ENCODE measurements around the gene HASPIN. TPM values are rescaled to one million over a fixed set of nuclear protein-coding genes. Genes with fewer than 3 reads are reported as not detected.
A peak's percentile ranks its signal among the peaks of the same experiment; 100 is the strongest.

The HASPIN gene
- total and polyA plus RNA-seq, 7 experiments from 2014 or later: 0.28 to 18.5 (median 0.34) TPM; not detected in 1

GRCh38 chr17:3715296-3715695, 8.4 kb upstream of the HASPIN start:
- no peak overlapping the region for H3K27ac ChIP-seq (ENCODE audit: low read depth, low read length)
- peaks cover 6 to 45% (median 7%) of the 10 kb centered on the region in 3 experiments for H3K36me3 ChIP-seq (ENCODE audit: control insufficient read depth in 2 of 3, insufficient read depth in 3 of 3, low read length in 3 of 3)
- Mint-ChIP-seq H3K36me3 (peaks cover 5 to 60% (median 19%) of the 10 kb centered on the region in 5 donors), H3K27ac (peak overlapping the region in 5 of 9 donors; percentile 3 to 85 (median 74)), H3K9me3 (no peaks in the 10 kb centered on the region), H3K4me3 (peak overlapping the region in 1 of 10 donors; percentile 74), H3K4me1 (peaks cover 21 to 77% (median 48%) of the 10 kb centered on the region in 7 donors), H3K27me3 (no peaks in the 10 kb centered on the region)
- H3K4me3 ChIP-seq (ENCODE audit: low read length): no peak overlapping the region
- CTCF ChIA-PET: interaction anchor here (0.9 to 1.0 kb wide), 2 partner anchors 22 to 112 kb away, joined by 3 read pairs; no protein-coding TSS in a partner anchor
- ATAC-seq (no peak), DNase-seq (no peak)
- H3K4me1 ChIP-seq (ENCODE audit: control insufficient read depth in 2 of 2, insufficient read depth in 2 of 2, low read length in 2 of 2): peaks cover 24 to 27% of the 10 kb centered on the region in 2 donors
- no peaks in the 10 kb centered on the region for H3K27me3 ChIP-seq (ENCODE audit: control insufficient read depth in 2 of 2, insufficient read depth in 2 of 2, low read length in 2 of 2)
- H3K9me3 ChIP-seq (ENCODE audit: control insufficient read depth in 2 of 3, low read length in 3 of 3): no peaks in the 10 kb centered on the region
- POLR2A ChIA-PET: interaction anchor here (0.6 to 0.7 kb wide), 2 partner anchors 24 to 126 kb away, joined by 3 to 5 read pairs; no protein-coding TSS in a partner anchor
- intact Hi-C loops (cut with micrococcal nuclease): no loop called here

- no peaks in the 10 kb centered on the region for H3K9me3 ChIP-seq (ENCODE audit: control insufficient read depth in 2 of 3, low read length in 3 of 3)
- Mint-ChIP-seq H3K36me3 (peaks cover 5 to 62% (median 19%) of the 10 kb centered on the region in 5 donors), H3K9me3 (peaks cover 0 to 2% (median 0%) of the 10 kb centered on the region in 11 donors), H3K4me3 (no peak overlapping the region), H3K27ac (peak overlapping the region in 1 of 9 donors; percentile 5), H3K4me1 (peaks cover 27 to 71% (median 46%) of the 10 kb centered on the region in 7 donors), H3K27me3 (no peaks in the 10 kb centered on the region)
- no peak overlapping the region for H3K4me3 ChIP-seq (ENCODE audit: low read length)
- no peaks in the 10 kb centered on the region for H3K27me3 ChIP-seq (ENCODE audit: control insufficient read depth in 2 of 2, insufficient read depth in 2 of 2, low read length in 2 of 2)
- ATAC-seq (no peak), DNase-seq (no peak)
- intact Hi-C loops (cut with micrococcal nuclease): no loop called here
- H3K27ac ChIP-seq (ENCODE audit: low read depth, low read length): no peak overlapping the region
- POLR2A ChIA-PET: no interaction called here
- CTCF ChIA-PET: no interaction called here
- peaks cover 10 to 19% of the 10 kb centered on the region in 2 donors for H3K4me1 ChIP-seq (ENCODE audit: control insufficient read depth in 2 of 2, insufficient read depth in 2 of 2, low read length in 2 of 2)
- peaks cover 6 to 45% (median 7%) of the 10 kb centered on the region in 3 experiments for H3K36me3 ChIP-seq (ENCODE audit: control insufficient read depth in 2 of 3, insufficient read depth in 3 of 3, low read length in 3 of 3)
Observed at GRCh38 chr17:3718201-3718600, 5.5 kb upstream of the HASPIN start.

- no peak for DNase-seq
- Histone ChIP-seq H3K27me3 (ENCODE audit: control insufficient read depth in 2 of 2, insufficient read depth in 2 of 2, low read length in 2 of 2) (no peaks in the 10 kb centered on the region), H3K4me1 (ENCODE audit: control insufficient read depth in 2 of 2, insufficient read depth in 2 of 2, low read length in 2 of 2) (peaks cover 7 to 19% of the 10 kb centered on the region in 2 donors), H3K27ac (ENCODE audit: low read depth, low read length) (no peak overlapping the region), H3K9me3 (ENCODE audit: control insufficient read depth in 2 of 3, low read length in 3 of 3) (no peaks in the 10 kb centered on the region), H3K36me3 (ENCODE audit: control insufficient read depth in 2 of 3, insufficient read depth in 3 of 3, low read length in 3 of 3) (peaks cover 6 to 48% (median 7%) of the 10 kb centered on the region in 3 experiments), H3K4me3 (ENCODE audit: low read length) (no peak overlapping the region)
- intact Hi-C loops (cut with micrococcal nuclease): no loop called here
- Mint-ChIP-seq H3K27me3 (no peaks in the 10 kb centered on the region), H3K27ac (peak overlapping the region in 2 of 9 donors; percentile 34 to 90), H3K9me3 (peaks cover 0 to 2% (median 0%) of the 10 kb centered on the region in 11 donors), H3K4me1 (peaks cover 24 to 65% (median 46%) of the 10 kb centered on the region in 7 donors), H3K4me3 (peak overlapping the region in 1 of 10 donors; percentile 56), H3K36me3 (peaks cover 5 to 62% (median 19%) of the 10 kb centered on the region in 5 donors)
- POLR2A ChIA-PET: interaction anchor here (0.9 kb wide), 1 partner anchor 22 kb away, joined by 4 read pairs; no protein-coding TSS in a partner anchor
- ATAC-seq: no peak
- CTCF ChIA-PET: no interaction called here
Observed at GRCh38 chr17:3719265-3719664, 4.4 kb upstream of the HASPIN start.

GRCh38 chr17:3722716-3723115, 987 bp upstream of the HASPIN start:
- peak overlapping the region; percentile 77 for H3K4me3 ChIP-seq (ENCODE audit: low read length)
- peak overlapping the region; percentile 84 to 95 (median 92) for H3K4me3 Mint-ChIP-seq
- ATAC-seq: no peak

GRCh38 chr17:3723188-3723555, 531 bp upstream of the HASPIN start:
- ChIA-PET CTCF (interaction anchor here (0.6 to 1.5 kb wide), 4 partner anchors 15 to 250 kb away, joined by 3 to 4 read pairs (median 4); partner anchors contain the start of genes CTNS and P2RX5), POLR2A (interaction anchor here (0.6 to 2.6 kb wide), 8 partner anchors 12 to 123 kb away, joined by 3 to 21 read pairs (median 4); partner anchors contain the start of genes NCBP3 and P2RX5)
- H3K36me3 Mint-ChIP-seq: peaks cover 0 to 49% (median 5%) of the 10 kb centered on the region in 5 donors
- H3K9me3 ChIP-seq (ENCODE audit: control insufficient read depth in 2 of 3, low read length in 3 of 3): no peaks in the 10 kb centered on the region
- peak overlapping the region; percentile 65 to 94 (median 86) for H3K27ac Mint-ChIP-seq
- DNase-seq: peak in 1 of 9 donors; percentile 15
- intact Hi-C loops (cut with micrococcal nuclease): loop anchor here (1.0 to 10.0 kb wide), 11 partner anchors 12 to 1012 kb away; partner anchors contain the start of genes EMC6 (in 2 of the 2), TAX1BP3 (in 2 of the 2), UBE2G1 (in 2 of the 2) and CLUH (in 1 of the 2)
- peaks cover 21 to 59% (median 44%) of the 10 kb centered on the region in 7 donors for H3K4me1 Mint-ChIP-seq
- peaks cover 0 to 9% (median 0%) of the 10 kb centered on the region in 3 experiments for H3K36me3 ChIP-seq (ENCODE audit: control insufficient read depth in 2 of 3, insufficient read depth in 3 of 3, low read length in 3 of 3)
- H3K4me3 ChIP-seq (ENCODE audit: low read length): peak overlapping the region; percentile 77
- no peaks in the 10 kb centered on the region for H3K27me3 Mint-ChIP-seq
- ATAC-seq: no peak
- H3K9me3 Mint-ChIP-seq: peaks cover 0 to 5% (median 0%) of the 10 kb centered on the region in 11 donors
- peak overlapping the region; percentile 83 for H3K27ac ChIP-seq (ENCODE audit: low read depth, low read length)
- H3K4me1 ChIP-seq (ENCODE audit: control insufficient read depth in 2 of 2, insufficient read depth in 2 of 2, low read length in 2 of 2): peaks cover 7 to 24% of the 10 kb centered on the region in 2 donors
- no peaks in the 10 kb centered on the region for H3K27me3 ChIP-seq (ENCODE audit: control insufficient read depth in 2 of 2, insufficient read depth in 2 of 2, low read length in 2 of 2)
- H3K4me3 Mint-ChIP-seq: peak overlapping the region; percentile 84 to 95 (median 92)

More at GRCh38 chr17:3722716-3723115, 987 bp upstream of the HASPIN start:
- H3K36me3 ChIP-seq (ENCODE audit: control insufficient read depth in 2 of 3, insufficient read depth in 3 of 3, low read length in 3 of 3): peaks cover 0 to 14% (median 0%) of the 10 kb centered on the region in 3 experiments
- intact Hi-C loops (cut with micrococcal nuclease): loop anchor here (1.0 to 10.0 kb wide), 11 partner anchors 11 to 1012 kb away; partner anchors contain the start of genes EMC6 (in 2 of the 2), TAX1BP3 (in 2 of the 2), UBE2G1 (in 2 of the 2) and CLUH (in 1 of the 2)
- Mint-ChIP-seq H3K27ac (peak overlapping the region; percentile 65 to 94 (median 86)), H3K4me1 (peaks cover 21 to 63% (median 44%) of the 10 kb centered on the region in 7 donors), H3K36me3 (peaks cover 0 to 50% (median 5%) of the 10 kb centered on the region in 5 donors), H3K9me3 (peaks cover 0 to 5% (median 0%) of the 10 kb centered on the region in 11 donors), H3K27me3 (no peaks in the 10 kb centered on the region)
- POLR2A ChIA-PET: interaction anchor here (0.6 to 2.6 kb wide), 9 partner anchors 10 to 124 kb away, joined by 3 to 21 read pairs (median 4); partner anchors contain the start of genes CTNS, P2RX5 and SHPK
- H3K4me1 ChIP-seq (ENCODE audit: control insufficient read depth in 2 of 2, insufficient read depth in 2 of 2, low read length in 2 of 2): peaks cover 7 to 24% of the 10 kb centered on the region in 2 donors
- no peaks in the 10 kb centered on the region for H3K27me3 ChIP-seq (ENCODE audit: control insufficient read depth in 2 of 2, insufficient read depth in 2 of 2, low read length in 2 of 2)
- H3K27ac ChIP-seq (ENCODE audit: low read depth, low read length): peak overlapping the region; percentile 83
- CTCF ChIA-PET: interaction anchor here (0.6 to 1.5 kb wide), 3 partner anchors 16 to 250 kb away, joined by 3 to 4 read pairs (median 4); partner anchors contain the start of gene CTNS
- no peak for DNase-seq
- H3K9me3 ChIP-seq (ENCODE audit: control insufficient read depth in 2 of 3, low read length in 3 of 3): no peaks in the 10 kb centered on the region

GRCh38 chr17:3724378-3725077, 825 bp downstream of the HASPIN start:
- ChIA-PET POLR2A (interaction anchor here (0.9 to 2.6 kb wide), 6 partner anchors 13 to 122 kb away, joined by 3 to 21 read pairs (median 3); partner anchors contain the start of genes NCBP3 and P2RX5), CTCF (interaction anchor here (1.1 kb wide), 1 partner anchor 28 kb away, joined by 4 read pairs; the partner anchor contains the start of gene P2RX5)
- Mint-ChIP-seq H3K27ac (peak overlapping the region in 8 of 9 donors; percentile 5 to 84 (median 36)), H3K4me1 (peaks cover 21 to 52% (median 35%) of the 10 kb centered on the region in 7 donors), H3K36me3 (peaks cover 0 to 47% (median 0%) of the 10 kb centered on the region in 5 donors), H3K9me3 (peaks cover 0 to 5% (median 0%) of the 10 kb centered on the region in 11 donors), H3K27me3 (no peaks in the 10 kb centered on the region), H3K4me3 (peak overlapping the region; percentile 68 to 93 (median 86))
- intact Hi-C loops (cut with micrococcal nuclease): loop anchor here (5.0 to 10.0 kb wide), 2 partner anchors 57 to 640 kb away; partner anchors contain the start of genes EMC6 (in 1 of the 2), TAX1BP3 (in 1 of the 2) and UBE2G1 (in 1 of the 2)
- Histone ChIP-seq H3K4me3 (ENCODE audit: low read length) (peak overlapping the region; percentile 77), H3K36me3 (ENCODE audit: control insufficient read depth in 2 of 3, insufficient read depth in 3 of 3, low read length in 3 of 3) (peaks cover 0 to 3% (median 0%) of the 10 kb centered on the region in 3 experiments), H3K27me3 (ENCODE audit: control insufficient read depth in 2 of 2, insufficient read depth in 2 of 2, low read length in 2 of 2) (no peaks in the 10 kb centered on the region), H3K9me3 (ENCODE audit: control insufficient read depth in 2 of 3, low read length in 3 of 3) (no peaks in the 10 kb centered on the region), H3K4me1 (ENCODE audit: control insufficient read depth in 2 of 2, insufficient read depth in 2 of 2, low read length in 2 of 2) (peaks cover 7 to 24% of the 10 kb centered on the region in 2 donors), H3K27ac (ENCODE audit: low read depth, low read length) (peak overlapping the region; percentile 83)
- ATAC-seq (no peak), DNase-seq (no peak)
